Hepatocyte (in vitro differentiated cells): ENCODE results near the gene IL15RA.
"Not testable (repeated sequence)": the region's sequence is repeated elsewhere in the genome, so short reads cannot be mapped to it uniquely, and the experiment has no call there.

Source experiments
- EZH2 ChIP-seq: fragments of 200-600 bp; sonication (generic); IDR thresholded peaks from 2 replicates; pipeline ENCODE4 v1.6.1; 2016; ENCODE audit warnings: antibody characterized with exemption, mild to moderate bottlenecking, borderline replicate concordance
- EZH2phosphoT487 ChIP-seq: fragments of 200-600 bp; sonication (generic); IDR thresholded peaks from one replicate; pipeline ENCODE4 v1.6.1; 2018; ENCODE audit warnings: antibody characterized with exemption, mild to moderate bottlenecking, low read depth, moderate library complexity; ENCODE audit not compliant: unreplicated experiment, severe bottlenecking
- TF ChIP-seq, protein P1 (sequence below): fragments of 200-600 bp; sonication (generic); IDR thresholded peaks from 2 replicates; pipeline ENCODE4 v1.5.1; 2016; ENCODE audit warnings: antibody characterized with exemption, mild to moderate bottlenecking; ENCODE audit not compliant: poor library complexity

DNA sequence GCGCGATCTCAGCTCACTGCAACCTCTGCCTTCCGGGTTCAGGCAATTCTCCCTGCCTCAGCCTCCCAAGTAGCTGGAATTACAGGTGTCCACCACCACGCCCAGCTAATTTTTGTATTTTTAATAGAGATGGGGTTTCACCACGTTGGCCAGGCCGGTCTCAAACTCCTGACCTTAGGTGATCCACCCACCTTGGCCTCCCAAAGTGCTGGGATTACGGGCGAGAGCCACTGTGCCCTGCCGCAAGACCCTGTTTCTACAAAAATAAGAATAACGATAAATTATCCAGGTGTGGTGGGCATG lies 16.4 kb downstream of the IL15RA start:
- TF ChIP-seq, protein P1, sequence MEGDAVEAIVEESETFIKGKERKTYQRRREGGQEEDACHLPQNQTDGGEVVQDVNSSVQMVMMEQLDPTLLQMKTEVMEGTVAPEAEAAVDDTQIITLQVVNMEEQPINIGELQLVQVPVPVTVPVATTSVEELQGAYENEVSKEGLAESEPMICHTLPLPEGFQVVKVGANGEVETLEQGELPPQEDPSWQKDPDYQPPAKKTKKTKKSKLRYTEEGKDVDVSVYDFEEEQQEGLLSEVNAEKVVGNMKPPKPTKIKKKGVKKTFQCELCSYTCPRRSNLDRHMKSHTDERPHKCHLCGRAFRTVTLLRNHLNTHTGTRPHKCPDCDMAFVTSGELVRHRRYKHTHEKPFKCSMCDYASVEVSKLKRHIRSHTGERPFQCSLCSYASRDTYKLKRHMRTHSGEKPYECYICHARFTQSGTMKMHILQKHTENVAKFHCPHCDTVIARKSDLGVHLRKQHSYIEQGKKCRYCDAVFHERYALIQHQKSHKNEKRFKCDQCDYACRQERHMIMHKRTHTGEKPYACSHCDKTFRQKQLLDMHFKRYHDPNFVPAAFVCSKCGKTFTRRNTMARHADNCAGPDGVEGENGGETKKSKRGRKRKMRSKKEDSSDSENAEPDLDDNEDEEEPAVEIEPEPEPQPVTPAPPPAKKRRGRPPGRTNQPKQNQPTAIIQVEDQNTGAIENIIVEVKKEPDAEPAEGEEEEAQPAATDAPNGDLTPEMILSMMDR, result not testable (repeated sequence)
- TF ChIP-seq EZH2, EZH2phosphoT487: not testable (repeated sequence)
